Right atrium auricular region (tissue), 2 donors: ENCODE measurements around the gene CCNE1. TPM values are rescaled to one million over a fixed set of nuclear protein-coding genes. Genes with fewer than 3 reads are reported as not detected.
"Not testable (repeated sequence)": the region's sequence is repeated elsewhere in the genome, so short reads cannot be mapped to it uniquely, and the experiment has no call there.

Experiments
- DNase-seq: peaks from one replicate; pipeline ENCODE4 v3.0.0-alpha.2; 2019; ENCODE audit warnings: low spot score
- H3K27ac ChIP-seq, 2 donors: fragments of 200-600 bp; sonication (generic); 1 replicate in 1 of 2; 2 replicates in 1 of 2; pipeline ENCODE4 v1.5.1; 2016 to 2019
- H3K27me3 ChIP-seq, 2 donors: fragments of 200-600 bp; sonication (generic); one replicate each; pipeline versions ENCODE4 v1.5.1 to v1.6.0; 2017 to 2019
- H3K36me3 ChIP-seq: fragments of 200-600 bp; sonication (generic); one replicate; pipeline ENCODE4 v1.5.1; 2016
- H3K4me1 ChIP-seq, 2 donors: fragments of 200-600 bp; sonication (generic); one replicate each; pipeline versions ENCODE4 v1.5.1 to v1.6.0; 2017 to 2019
- H3K4me3 ChIP-seq, 2 donors: fragments of 200-600 bp; sonication (generic); 1 replicate in 1 of 2; 2 replicates in 1 of 2; pipeline ENCODE4 v1.5.1; 2017 to 2019; ENCODE audit warnings: mild to moderate bottlenecking in 1 of 2, moderate library complexity in 1 of 2
- H3K9me3 ChIP-seq, 2 donors: fragments of 200-600 bp; sonication (generic); one replicate each; pipeline ENCODE4 v1.5.1; 2019
- CTCF ChIP-seq, 2 donors: fragments of 200-600 bp; sonication (generic); IDR thresholded peaks; one replicate each; pipeline ENCODE4 v1.5.1; 2019; ENCODE audit warnings: antibody characterized with exemption in 2 of 2
- total RNA-seq, 2 donors: library from RNA; depleted of rRNA; stranded (reverse); fragments of >200 nt; gene quantifications; one replicate each; pipeline ENCODE4 v1.1.0, GENCODE V29; 2016

Gene CCNE1
- total RNA-seq, 2 donors from 2014 or later, result 4.4 to 5.5 TPM

- Histone ChIP-seq H3K27me3 (no peaks in the 10 kb centered on the region), H3K4me1 (no peaks in the 10 kb centered on the region), H3K4me3 (no peak overlapping the region), H3K27ac (no peak overlapping the region), H3K9me3 (no peaks in the 10 kb centered on the region), H3K36me3 (no peaks in the 10 kb centered on the region)
- TF ChIP-seq CTCF (IDR thresholded peaks at IDR 0.05), result no peak
- no peak for DNase-seq
Observed at GRCh38 chr19:29789007-29789406, 22.8 kb upstream of the CCNE1 start.

GRCh38 chr19:29793116-29793727 lies 18.6 kb upstream of the CCNE1 start:
- Histone ChIP-seq H3K4me1 (no peaks in the 10 kb centered on the region), H3K27me3 (no peaks in the 10 kb centered on the region), H3K36me3 (no peaks in the 10 kb centered on the region), H3K9me3 (no peaks in the 10 kb centered on the region), H3K4me3 (no peak overlapping the region), H3K27ac (no peak overlapping the region)
- no peak for DNase-seq
- TF ChIP-seq CTCF (IDR thresholded peaks at IDR 0.05), result no peak

- DNase-seq, H3K4me1 ChIP-seq, H3K4me3 ChIP-seq, H3K27me3 ChIP-seq, H3K9me3 ChIP-seq, H3K27ac ChIP-seq, H3K36me3 ChIP-seq: not testable (repeated sequence)
Observed at GRCh38 chr19:29794490-29794889, 17.3 kb upstream of the CCNE1 start.

- Histone ChIP-seq H3K27me3 (no peaks in the 10 kb centered on the region), H3K9me3 (no peaks in the 10 kb centered on the region), H3K4me3 (no peak overlapping the region), H3K36me3 (no peaks in the 10 kb centered on the region), H3K27ac (no peak overlapping the region), H3K4me1 (no peaks in the 10 kb centered on the region)
- DNase-seq, result no peak
- no peak for TF ChIP-seq CTCF (IDR thresholded peaks at IDR 0.05)
Observed at GRCh38 chr19:29795461-29796172, 16.2 kb upstream of the CCNE1 start.

- no peaks in the 10 kb centered on the region for H3K9me3 ChIP-seq
- no peaks in the 10 kb centered on the region for H3K36me3 ChIP-seq
- DNase-seq, result no peak
- no peaks in the 10 kb centered on the region for H3K27me3 ChIP-seq
- no peak overlapping the region for H3K4me3 ChIP-seq
- TF ChIP-seq CTCF (IDR thresholded peaks at IDR 0.05), result no peak
- no peaks in the 10 kb centered on the region for H3K4me1 ChIP-seq
- H3K27ac ChIP-seq, result no peak overlapping the region
Observed at GRCh38 chr19:29796173-29796573, 15.6 kb upstream of the CCNE1 start.

- Histone ChIP-seq H3K27ac (no peak overlapping the region), H3K4me3 (no peak overlapping the region), H3K27me3 (no peaks in the 10 kb centered on the region), H3K4me1 (no peaks in the 10 kb centered on the region), H3K9me3 (no peaks in the 10 kb centered on the region), H3K36me3 (no peaks in the 10 kb centered on the region)
- DNase-seq, result no peak
- no peak for TF ChIP-seq CTCF (IDR thresholded peaks at IDR 0.05)
Observed at GRCh38 chr19:29798774-29799497, 12.9 kb upstream of the CCNE1 start.
